HepG2 (cell line): ENCODE measurements around the gene SERTAD3. TPM values are rescaled to one million over a fixed set of nuclear protein-coding genes. Genes with fewer than 3 reads are reported as not detected.

ENCODE experiments used
- ARNT2 ChIP-seq: sonication (generic); formaldehyde crosslinking; IDR thresholded peaks from 2 replicates; pipeline ENCODE4 v1.8.0; 2022; ENCODE audit warnings: mild to moderate bottlenecking, low read depth, missing genetic modification reagents, moderate library complexity
- ASH2L ChIP-seq: fragments of 300-600, 200-600 bp; sonication (generic); IDR thresholded peaks from 2 replicates; pipeline ENCODE4 v1.7.0; 2017; ENCODE audit warnings: low read depth, mild to moderate bottlenecking, moderate library complexity, mixed read lengths, low read length; ENCODE audit not compliant: insufficient read length
- ATRX ChIP-seq: sonication (generic); formaldehyde crosslinking; IDR thresholded peaks from 2 replicates; pipeline ENCODE4 v1.4.0; 2020; ENCODE audit warnings: missing genetic modification reagents, borderline replicate concordance
- DDIT3 ChIP-seq: sonication (generic); formaldehyde crosslinking; IDR thresholded peaks from 2 replicates; pipeline ENCODE4 v1.4.0; 2020; ENCODE audit warnings: mild to moderate bottlenecking, missing genetic modification reagents
- E2F5 ChIP-seq: sonication (generic); formaldehyde crosslinking; conservative IDR thresholded peaks from 2 replicates; pipeline ENCODE4 v1.4.0; 2020; ENCODE audit warnings: missing genetic modification reagents
- EEA1 ChIP-seq: sonication (generic); formaldehyde crosslinking; IDR thresholded peaks from 2 replicates; pipeline ENCODE4 v1.5.1; 2020; ENCODE audit warnings: mild to moderate bottlenecking, missing genetic modification reagents, borderline replicate concordance
- ERF ChIP-seq: IDR thresholded peaks from 2 replicates; pipeline ENCODE4 v1.6.1; 2018; ENCODE audit warnings: missing biosample characterization, missing genetic modification reagents
- GZF1 ChIP-seq: sonication (generic); formaldehyde crosslinking; IDR thresholded peaks from 2 replicates; pipeline ENCODE4 v1.5.1; 2020; ENCODE audit warnings: mild to moderate bottlenecking, missing genetic modification reagents
- HES4 ChIP-seq: sonication (generic); formaldehyde crosslinking; IDR thresholded peaks from 2 replicates; pipeline ENCODE4 v1.9.0; 2021; ENCODE audit warnings: mild to moderate bottlenecking, missing genetic modification reagents, borderline replicate concordance
- HIVEP1 ChIP-seq: sonication (generic); formaldehyde crosslinking; IDR thresholded peaks from 2 replicates; pipeline ENCODE4 v1.4.0; 2020; ENCODE audit warnings: mild to moderate bottlenecking, missing genetic modification reagents
- MTF2 ChIP-seq: sonication (generic); formaldehyde crosslinking; IDR thresholded peaks from 2 replicates; pipeline ENCODE4 v1.5.0; 2020; ENCODE audit warnings: missing genetic modification reagents, borderline replicate concordance
- NCOA5 ChIP-seq: sonication (generic); formaldehyde crosslinking; IDR thresholded peaks from 2 replicates; pipeline ENCODE4 v1.4.0; 2020; ENCODE audit warnings: missing genetic modification reagents
- NFE2 ChIP-seq: sonication (generic); formaldehyde crosslinking; IDR thresholded peaks from 2 replicates; pipeline ENCODE4 v1.4.0; 2020; ENCODE audit warnings: missing genetic modification reagents
- NR2F1 ChIP-seq, 2 experiments: fragments of 450-650 bp in 1 of 2; formaldehyde crosslinking in 1 of 2; IDR thresholded peaks; 2 replicates each; pipeline versions ENCODE4 v1.5.0 to v1.6.1; 2016 to 2020; ENCODE audit warnings: mild to moderate bottlenecking in 1 of 2, missing compliant biosample characterization in 1 of 2, missing genetic modification reagents in 1 of 2, moderate library complexity in 1 of 2
- POLR2AphosphoS2 ChIP-seq: IDR thresholded peaks from 2 replicates; pipeline ENCODE4 v1.6.1; 2011; ENCODE audit warnings: low read depth, low read length, improper control_type of control experiment
- SSRP1 ChIP-seq: IDR thresholded peaks from 2 replicates; pipeline ENCODE4 v1.6.1; 2016; ENCODE audit warnings: control low read depth
- TSC22D2 ChIP-seq: sonication (generic); formaldehyde crosslinking; IDR thresholded peaks from 2 replicates; pipeline ENCODE4 v1.5.1; 2020; ENCODE audit warnings: missing genetic modification reagents, mild to moderate bottlenecking, borderline replicate concordance
- ZKSCAN8 ChIP-seq: IDR thresholded peaks from 2 replicates; pipeline ENCODE4 v1.6.1; 2016; ENCODE audit warnings: borderline replicate concordance, missing genetic modification reagents, missing compliant biosample characterization
- ZNF264 ChIP-seq: sonication (generic); formaldehyde crosslinking; IDR thresholded peaks from 2 replicates; pipeline ENCODE4 v1.4.0; 2020; ENCODE audit warnings: missing genetic modification reagents
- ZNF317 ChIP-seq: sonication (generic); formaldehyde crosslinking; IDR thresholded peaks from 2 replicates; pipeline ENCODE4 v1.5.0; 2020; ENCODE audit warnings: mild to moderate bottlenecking, missing genetic modification reagents
- ZNF354B ChIP-seq: sonication (generic); formaldehyde crosslinking; IDR thresholded peaks from 2 replicates; pipeline ENCODE4 v1.8.0; 2022; ENCODE audit warnings: mild to moderate bottlenecking, missing genetic modification reagents
- ZNF496 ChIP-seq: sonication (generic); formaldehyde crosslinking; IDR thresholded peaks from 2 replicates; pipeline ENCODE4 v1.8.1; 2023; ENCODE audit warnings: mild to moderate bottlenecking, moderate library complexity, missing genetic modification reagents; ENCODE audit not compliant: insufficient replicate concordance
- ZNF598 ChIP-seq: sonication (generic); formaldehyde crosslinking; IDR thresholded peaks from 2 replicates; pipeline ENCODE4 v1.5.1; 2020; ENCODE audit warnings: mild to moderate bottlenecking, missing genetic modification reagents, borderline replicate concordance
- ZNF615 ChIP-seq: sonication (generic); formaldehyde crosslinking; IDR thresholded peaks from 2 replicates; pipeline ENCODE4 v1.5.0; 2020; ENCODE audit warnings: mild to moderate bottlenecking, missing genetic modification reagents, borderline replicate concordance
- ZSCAN22 ChIP-seq: sonication (generic); formaldehyde crosslinking; IDR thresholded peaks from 2 replicates; pipeline ENCODE4 v1.4.0; 2020; ENCODE audit warnings: mild to moderate bottlenecking, missing genetic modification reagents
- polyA plus RNA-seq, 8 experiments: library from polyadenylated mRNA; depleted of rRNA in 3 of 8; stranded (reverse) in 7 of 8; unstranded in 1 of 8; fragments of >200 nt; fragmentation: Illumina TruSeq in 4 of 8; extraction: Trizol in 4 of 8; gene quantifications; 2 replicates each; pipeline versions ENCODE4 v1.2.1 to v1.2.3, GENCODE V29; 2011 to 2016; ENCODE audit warnings: low read depth in 4 of 8, missing spikeins in 1 of 8, mixed read lengths in 1 of 8; ENCODE audit not compliant: insufficient read depth in 1 of 8
- total RNA-seq, 5 experiments: library from RNA; depleted of rRNA; stranded (reverse); fragments of >200 nt; fragmentation: Illumina TruSeq; extraction: Trizol; gene quantifications; 2 replicates each; pipeline ENCODE4 v1.2.3, GENCODE V29; 2016; ENCODE audit warnings: low read depth in 1 of 5
- TF ChIP-seq, protein P1 (sequence below): sonication (generic); formaldehyde crosslinking; IDR thresholded peaks from 2 replicates; pipeline ENCODE4 v1.8.1; 2023; ENCODE audit warnings: mild to moderate bottlenecking, missing genetic modification reagents

Gene SERTAD3
- total and polyA plus RNA-seq, 2 of the 13 experiments (the other 11 are each of a cell fraction or from before 2014, with no cell fraction given), result 9.6 to 16.9 TPM

GRCh38 chr19:40433391-40434216 lies 10.5 kb downstream of the SERTAD3 start (continued):
- no peak for TF ChIP-seq DDIT3 (CRISPR knock-in tag)
- 0 out of 2 replicates have a peak, but pooled peaks have one; percentile 37 for TF ChIP-seq ZNF317
- peak; percentile 71 for TF ChIP-seq ARNT2
- TF ChIP-seq ZNF598, result no peak
- TF ChIP-seq TSC22D2 (CRISPR knock-in tag), result no peak
- no peak for TF ChIP-seq ZNF354B (CRISPR knock-in tag)
- no peak for TF ChIP-seq ZNF496 (CRISPR knock-in tag)
- TF ChIP-seq EEA1 (CRISPR knock-in tag), result peak; percentile 26; the same call in 1 of the 2 replicates
- TF ChIP-seq ATRX (CRISPR knock-in tag), result no peak
- TF ChIP-seq SSRP1 (CRISPR knock-in tag), result no peak
- TF ChIP-seq HES4 (CRISPR knock-in tag), result no peak
- TF ChIP-seq POLR2AphosphoS2, result no peak
- TF ChIP-seq ZNF264 (CRISPR knock-in tag), result no peak
- no peak for TF ChIP-seq HIVEP1 (CRISPR knock-in tag)
- no peak for TF ChIP-seq MTF2 (CRISPR knock-in tag)
- TF ChIP-seq, protein P1, sequence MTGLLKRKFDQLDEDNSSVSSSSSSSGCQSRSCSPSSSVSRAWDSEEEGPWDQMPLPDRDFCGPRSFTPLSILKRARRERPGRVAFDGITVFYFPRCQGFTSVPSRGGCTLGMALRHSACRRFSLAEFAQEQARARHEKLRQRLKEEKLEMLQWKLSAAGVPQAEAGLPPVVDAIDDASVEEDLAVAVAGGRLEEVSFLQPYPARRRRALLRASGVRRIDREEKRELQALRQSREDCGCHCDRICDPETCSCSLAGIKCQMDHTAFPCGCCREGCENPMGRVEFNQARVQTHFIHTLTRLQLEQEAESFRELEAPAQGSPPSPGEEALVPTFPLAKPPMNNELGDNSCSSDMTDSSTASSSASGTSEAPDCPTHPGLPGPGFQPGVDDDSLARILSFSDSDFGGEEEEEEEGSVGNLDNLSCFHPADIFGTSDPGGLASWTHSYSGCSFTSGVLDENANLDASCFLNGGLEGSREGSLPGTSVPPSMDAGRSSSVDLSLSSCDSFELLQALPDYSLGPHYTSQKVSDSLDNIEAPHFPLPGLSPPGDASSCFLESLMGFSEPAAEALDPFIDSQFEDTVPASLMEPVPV (CRISPR knock-in tag), result no peak
- peak; percentile 81 for TF ChIP-seq E2F5 (CRISPR knock-in tag)
- peak; percentile 26; the same call in 1 of the 2 replicates for TF ChIP-seq ERF
- TF ChIP-seq NCOA5 (CRISPR knock-in tag), result no peak
- TF ChIP-seq ASH2L, result peak; percentile 45
- TF ChIP-seq ZSCAN22 (CRISPR knock-in tag), result no peak
- TF ChIP-seq NR2F1 (CRISPR knock-in tag; IDR thresholded peaks at IDR 0.05), result no peak
- no peak for TF ChIP-seq NFE2 (CRISPR knock-in tag)
- TF ChIP-seq GZF1 (CRISPR knock-in tag), result no peak
- no peak for TF ChIP-seq ZNF615 (CRISPR knock-in tag)
- TF ChIP-seq ZKSCAN8 (CRISPR knock-in tag), result no peak
